Measurements from ENCODE around the gene HAAO. TPM values are rescaled to one million over a fixed set of nuclear protein-coding genes. Genes with fewer than 3 reads are reported as not detected.

Gene HAAO
- total and polyA plus RNA-seq, 11 donors: 1.3 to 10.6 (median 2.2) TPM

GRCh38 chr2:42795275-42795674 is 2.9 kb upstream of the HAAO start:
- peaks cover 0 to 6% (median 0%) of the 10 kb centered on the region in 9 donors for H3K27me3 ChIP-seq
- WGBS, 4 donors: 89 to 97% (median 94%) methylated on average over 6 of the region's 6 CpGs
- H3K27ac ChIP-seq: peak overlapping the region in 9 of 12 donors; percentile 11 to 97 (median 53)
- intact Hi-C loops (cut with DNase I): no loop called here
- H3K9me3 ChIP-seq: no peaks in the 10 kb centered on the region
- H3K4me1 ChIP-seq: peaks cover 0 to 41% (median 16%) of the 10 kb centered on the region in 12 donors
- DNase-seq (no peak), ATAC-seq (no peak)
- no peak overlapping the region for H3K4me3 ChIP-seq
- TF ChIP-seq POLR2A (IDR thresholded peaks at IDR 0.05): no peak
- TF ChIP-seq, protein P1, sequence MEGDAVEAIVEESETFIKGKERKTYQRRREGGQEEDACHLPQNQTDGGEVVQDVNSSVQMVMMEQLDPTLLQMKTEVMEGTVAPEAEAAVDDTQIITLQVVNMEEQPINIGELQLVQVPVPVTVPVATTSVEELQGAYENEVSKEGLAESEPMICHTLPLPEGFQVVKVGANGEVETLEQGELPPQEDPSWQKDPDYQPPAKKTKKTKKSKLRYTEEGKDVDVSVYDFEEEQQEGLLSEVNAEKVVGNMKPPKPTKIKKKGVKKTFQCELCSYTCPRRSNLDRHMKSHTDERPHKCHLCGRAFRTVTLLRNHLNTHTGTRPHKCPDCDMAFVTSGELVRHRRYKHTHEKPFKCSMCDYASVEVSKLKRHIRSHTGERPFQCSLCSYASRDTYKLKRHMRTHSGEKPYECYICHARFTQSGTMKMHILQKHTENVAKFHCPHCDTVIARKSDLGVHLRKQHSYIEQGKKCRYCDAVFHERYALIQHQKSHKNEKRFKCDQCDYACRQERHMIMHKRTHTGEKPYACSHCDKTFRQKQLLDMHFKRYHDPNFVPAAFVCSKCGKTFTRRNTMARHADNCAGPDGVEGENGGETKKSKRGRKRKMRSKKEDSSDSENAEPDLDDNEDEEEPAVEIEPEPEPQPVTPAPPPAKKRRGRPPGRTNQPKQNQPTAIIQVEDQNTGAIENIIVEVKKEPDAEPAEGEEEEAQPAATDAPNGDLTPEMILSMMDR (IDR thresholded peaks at IDR 0.05): no peak
- H3K36me3 ChIP-seq: no peaks in the 10 kb centered on the region

GRCh38 chr2:42794271-42795046 is 2.1 kb upstream of the HAAO start:
- ATAC-seq (peak in 2 of 4 donors; percentile 3 to 7), DNase-seq (no peak)
- H3K27ac ChIP-seq: peak overlapping the region; percentile 57 to 97 (median 84)
- peak overlapping the region in 5 of 12 donors; percentile 61 to 81 (median 77) for H3K4me3 ChIP-seq
- WGBS, 4 donors: 71 to 85% (median 74%) methylated on average over 8 of the region's 8 CpGs
- peaks cover 0 to 44% (median 16%) of the 10 kb centered on the region in 12 donors for H3K4me1 ChIP-seq
- no peaks in the 10 kb centered on the region for H3K36me3 ChIP-seq
- H3K27me3 ChIP-seq: peaks cover 0 to 6% (median 0%) of the 10 kb centered on the region in 9 donors
- no peak for TF ChIP-seq POLR2A (IDR thresholded peaks at IDR 0.05)
- TF ChIP-seq, protein P1 (IDR thresholded peaks at IDR 0.05): peak in 4 of 12 donors; percentile 7 to 23 (median 16)
- intact Hi-C loops (cut with DNase I): loop anchor here in 1 of 10 donors (5.0 kb wide), 1 partner anchor 297 kb away; no protein-coding TSS in a partner anchor
- no peaks in the 10 kb centered on the region for H3K9me3 ChIP-seq

- peak overlapping the region; percentile 47 to 81 (median 60) for H3K4me3 ChIP-seq
- intact Hi-C loops (cut with DNase I): loop anchor here in 1 of 10 donors (5.0 kb wide), 1 partner anchor 296 kb away; no protein-coding TSS in a partner anchor
- H3K27ac ChIP-seq: peak overlapping the region; percentile 69 to 97 (median 84)
- no peaks in the 10 kb centered on the region for H3K9me3 ChIP-seq
- DNase-seq (peak in 2 of 5 donors; percentile 51 to 62), ATAC-seq (peak in 2 of 4 donors; percentile 34 to 38)
- no peaks in the 10 kb centered on the region for H3K36me3 ChIP-seq
- no peak for TF ChIP-seq POLR2A (IDR thresholded peaks at IDR 0.05)
- TF ChIP-seq, protein P1 (IDR thresholded peaks at IDR 0.05): no peak
- 31 to 43% (median 36%) methylated on average over 19 to 22 of the region's 22 CpGs for WGBS, 4 donors
- H3K27me3 ChIP-seq: peaks cover 0 to 6% (median 0%) of the 10 kb centered on the region in 9 donors
- peaks cover 0 to 44% (median 16%) of the 10 kb centered on the region in 12 donors for H3K4me1 ChIP-seq
Measured at GRCh38 chr2:42793334-42794270, 1.2 kb upstream of the HAAO start.
